A549 (cell line): ENCODE measurements around the gene CD79A. TPM values are rescaled to one million over a fixed set of nuclear protein-coding genes. Genes with fewer than 3 reads are reported as not detected.

Experiments used
- ATAC-seq, 2 experiments: fragments of 200-7000 bp in 1 of 2; fragments of >200 bp in 1 of 2; cut with Nextera tagmentation in 1 of 2; cut with Tn5 transposase in 1 of 2; 3 replicates each; pipeline versions ENCODE4 v1.8.0 to v1.9.1; 2018 to 2020; ENCODE audit warnings: mild to moderate bottlenecking in 1 of 2, moderate library complexity in 1 of 2
- CTCF ChIA-PET: fragments of 300-600 bp; sonication (Branson Sonifier 250); formaldehyde crosslinking; extraction: SDS; loops from one replicate; lab custom pipeline; 2021; ENCODE audit warnings: antibody characterized with exemption, inconsistent platforms; lab: Yijun Ruan, JAX
- POLR2A ChIA-PET: fragments of 350-600 bp; formaldehyde crosslinking; extraction: SDS; loops from one replicate; lab custom pipeline; 2021; ENCODE audit warnings: antibody characterized with exemption, inconsistent platforms; lab: Yijun Ruan, JAX
- DNase-seq, 2 experiments: peaks; one replicate each; pipeline versions ENCODE4 v3.0.0 to v3.0.0-alpha.2; 2011 to 2016; ENCODE audit warnings: low read depth in 1 of 2, low spot score in 1 of 2
- FAIRE-seq: peaks from 2 replicates; lab custom pipeline; 2011; peaks lifted over from hg19 to GRCh38; lab: Jason Lieb, UNC
- H3K27ac ChIP-seq, 2 experiments: fragments of >200 bp; sonication (Bioruptor Twin); formaldehyde crosslinking; 3 replicates each; pipeline ENCODE4 v1.5.1; 2016 to 2017
- H3K4me1 ChIP-seq: fragments of >200 bp; sonication (Bioruptor Twin); formaldehyde crosslinking; 3 replicates; pipeline ENCODE4 v1.6.1; 2016
- H3K4me2 ChIP-seq: fragments of >200 bp; sonication (Bioruptor Twin); formaldehyde crosslinking; 3 replicates; pipeline ENCODE4 v1.6.1; 2016
- H3K4me3 ChIP-seq: fragments of >200 bp; sonication (Bioruptor Twin); formaldehyde crosslinking; 3 replicates; pipeline ENCODE4 v1.5.1; 2016
- H3K9me3 ChIP-seq: fragments of >200 bp; sonication (Bioruptor Twin); formaldehyde crosslinking; 3 replicates; pipeline ENCODE4 v1.6.1; 2016
- BHLHE40 ChIP-seq: IDR thresholded peaks from 2 replicates; pipeline ENCODE4 v1.6.1; 2012; ENCODE audit warnings: low read depth, low read length, inconsistent platforms
- CTCF ChIP-seq: fragments of >200 bp; sonication (Bioruptor Twin); formaldehyde crosslinking; IDR thresholded peaks from 3 replicates; pipeline ENCODE4 v1.5.1; 2016
- ESRRA ChIP-seq: fragments of 150-350 bp; IDR thresholded peaks from 2 replicates; pipeline ENCODE4 v1.6.1; 2014; ENCODE audit warnings: mild to moderate bottlenecking, low read length, borderline replicate concordance
- GATA3 ChIP-seq: IDR thresholded peaks from 2 replicates; pipeline ENCODE4 v1.6.1; 2012; ENCODE audit warnings: borderline replicate concordance
- HMGXB4 ChIP-seq: fragments of 250-450 bp; sonication (Bioruptor Pico); IDR thresholded peaks from 2 replicates; pipeline ENCODE4 v1.5.0; 2021; ENCODE audit warnings: mild to moderate bottlenecking, moderate library complexity, borderline replicate concordance
- KDM1A ChIP-seq: fragments of 200-600 bp; sonication (generic); IDR thresholded peaks from 2 replicates; pipeline ENCODE4 v1.6.1; 2016; ENCODE audit warnings: low read depth, mild to moderate bottlenecking
- PBX3 ChIP-seq: IDR thresholded peaks from 2 replicates; pipeline ENCODE4 v1.6.1; 2012
- POLR2A ChIP-seq: IDR thresholded peaks from 2 replicates; pipeline ENCODE4 v1.6.1; 2012; ENCODE audit warnings: mild to moderate bottlenecking, low read length
- RFX5 ChIP-seq: fragments of 450-650 bp; IDR thresholded peaks from 2 replicates; pipeline ENCODE4 v1.7.1; 2014; ENCODE audit warnings: antibody characterized with exemption, mild to moderate bottlenecking, moderate library complexity
- SMC3 ChIP-seq: fragments of >200 bp; sonication (Bioruptor Twin); formaldehyde crosslinking; IDR thresholded peaks from 3 replicates; pipeline ENCODE4 v1.6.1; 2018; ENCODE audit warnings: inconsistent platforms
- TFCP2L1 ChIP-seq: fragments of 250-450 bp; sonication (Bioruptor Pico); IDR thresholded peaks from 2 replicates; pipeline ENCODE4 v1.5.0; 2021; ENCODE audit warnings: mild to moderate bottlenecking
- ZFP36 ChIP-seq: fragments of 450-650 bp; IDR thresholded peaks from 2 replicates; pipeline ENCODE4 v1.6.1; 2014; ENCODE audit warnings: borderline replicate concordance; ENCODE audit not compliant: partially characterized antibody
- ZSCAN20 ChIP-seq: fragments of 250-450 bp; sonication (Bioruptor Pico); IDR thresholded peaks from 2 replicates; pipeline ENCODE4 v1.8.0; 2022; ENCODE audit warnings: mild to moderate bottlenecking, moderate library complexity
- WGBS: methylation state at CpG from one replicate; pipeline ENCODE4 v1.1.6; 2017; ENCODE audit errors: missing lambda C conversion rate; 5-methylcytosine and 5-hydroxymethylcytosine counted together
- polyA plus RNA-seq, 4 experiments: library from polyadenylated mRNA; depleted of rRNA in 3 of 4; stranded (reverse); fragments of >200 nt; fragmentation: RNase III in 1 of 4; extraction: RNeasy Plus Mini Kit Qiagen cat#74134 plus additional on column Dnase treatment in 1 of 4; gene quantifications; 2 replicates in 3 of 4; 3 replicates in 1 of 4; pipeline ENCODE4 v1.2.3, GENCODE V29; 2011 to 2017
- TF ChIP-seq, protein P1 (sequence below): fragments of 200-600 bp; sonication (generic); IDR thresholded peaks from 2 replicates; pipeline ENCODE4 v1.6.1; 2016; ENCODE audit warnings: antibody characterized with exemption, mild to moderate bottlenecking, moderate library complexity

The CD79A gene
- polyA plus RNA-seq, 2 of the 4 experiments (the other 2 are of a cell fraction) = 0.52 to 0.54 TPM

- TF ChIP-seq HMGXB4 (CRISPR knock-in tag) = no peak
- no peak for TF ChIP-seq KDM1A
- TF ChIP-seq PBX3 = no peak
- no peak for TF ChIP-seq BHLHE40
- TF ChIP-seq ZSCAN20 (CRISPR knock-in tag) = no peak
- no peak for TF ChIP-seq RFX5
- TF ChIP-seq SMC3 = no peak
- TF ChIP-seq GATA3 = no peak
- TF ChIP-seq, protein P1, sequence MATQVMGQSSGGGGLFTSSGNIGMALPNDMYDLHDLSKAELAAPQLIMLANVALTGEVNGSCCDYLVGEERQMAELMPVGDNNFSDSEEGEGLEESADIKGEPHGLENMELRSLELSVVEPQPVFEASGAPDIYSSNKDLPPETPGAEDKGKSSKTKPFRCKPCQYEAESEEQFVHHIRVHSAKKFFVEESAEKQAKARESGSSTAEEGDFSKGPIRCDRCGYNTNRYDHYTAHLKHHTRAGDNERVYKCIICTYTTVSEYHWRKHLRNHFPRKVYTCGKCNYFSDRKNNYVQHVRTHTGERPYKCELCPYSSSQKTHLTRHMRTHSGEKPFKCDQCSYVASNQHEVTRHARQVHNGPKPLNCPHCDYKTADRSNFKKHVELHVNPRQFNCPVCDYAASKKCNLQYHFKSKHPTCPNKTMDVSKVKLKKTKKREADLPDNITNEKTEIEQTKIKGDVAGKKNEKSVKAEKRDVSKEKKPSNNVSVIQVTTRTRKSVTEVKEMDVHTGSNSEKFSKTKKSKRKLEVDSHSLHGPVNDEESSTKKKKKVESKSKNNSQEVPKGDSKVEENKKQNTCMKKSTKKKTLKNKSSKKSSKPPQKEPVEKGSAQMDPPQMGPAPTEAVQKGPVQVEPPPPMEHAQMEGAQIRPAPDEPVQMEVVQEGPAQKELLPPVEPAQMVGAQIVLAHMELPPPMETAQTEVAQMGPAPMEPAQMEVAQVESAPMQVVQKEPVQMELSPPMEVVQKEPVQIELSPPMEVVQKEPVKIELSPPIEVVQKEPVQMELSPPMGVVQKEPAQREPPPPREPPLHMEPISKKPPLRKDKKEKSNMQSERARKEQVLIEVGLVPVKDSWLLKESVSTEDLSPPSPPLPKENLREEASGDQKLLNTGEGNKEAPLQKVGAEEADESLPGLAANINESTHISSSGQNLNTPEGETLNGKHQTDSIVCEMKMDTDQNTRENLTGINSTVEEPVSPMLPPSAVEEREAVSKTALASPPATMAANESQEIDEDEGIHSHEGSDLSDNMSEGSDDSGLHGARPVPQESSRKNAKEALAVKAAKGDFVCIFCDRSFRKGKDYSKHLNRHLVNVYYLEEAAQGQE = no peak
- no peak for TF ChIP-seq CTCF
- TF ChIP-seq TFCP2L1 (CRISPR knock-in tag) = no peak
- no peak for TF ChIP-seq ZFP36
- ATAC-seq = no peak
- CTCF ChIA-PET = interaction anchor here (1.3 to 8.4 kb wide), 6 partner anchors 8 to 80 kb away, joined by 3 to 87 read pairs (median 6); partner anchors contain the start of gene RABAC1
Observed at GRCh38 chr19:41877916-41878905, 1.1 kb downstream of the CD79A start.

GRCh38 chr19:41879080-41879479, 2.0 kb downstream of the CD79A start:
- Histone ChIP-seq H3K4me1 (peaks cover 10% of the 10 kb centered on the region), H3K27ac (no peak overlapping the region), H3K4me2 (no peak overlapping the region)
- no peak for FAIRE-seq
- CTCF ChIA-PET = interaction anchor here (1.5 kb wide), 1 partner anchor 20 kb away, joined by 3 read pairs; no protein-coding TSS in a partner anchor
- no peak for ATAC-seq
- WGBS = 77% methylated on average over 21 of the region's 21 CpGs
- TF ChIP-seq POLR2A (0 out of 2 replicates have a peak, but pooled peaks have one; percentile 2), ESRRA (no peak)
- TF ChIP-seq, all 56 proteins: peak for 1
- Histone ChIP-seq H3K4me3 (no peak overlapping the region), H3K9me3 (no peaks in the 10 kb centered on the region)
- POLR2A ChIA-PET = no interaction called here
- no peak for DNase-seq

More at GRCh38 chr19:41877916-41878905, 1.1 kb downstream of the CD79A start:
- 83% methylated on average over 17 of the region's 17 CpGs for WGBS
- Histone ChIP-seq H3K4me3 (no peak overlapping the region), H3K9me3 (no peaks in the 10 kb centered on the region), H3K4me2 (no peak overlapping the region), H3K4me1 (peaks cover 10% of the 10 kb centered on the region), H3K27ac (no peak overlapping the region; a peak in 1 of 6 replicates)
- POLR2A ChIA-PET = no interaction called here
- DNase-seq (no peak), FAIRE-seq (no peak)
